Renal cortex interstitium (tissue), 11 donors: ENCODE measurements around the gene RAB35. TPM values are rescaled to one million over a fixed set of nuclear protein-coding genes. Genes with fewer than 3 reads are reported as not detected.

Experiments used
- DNase-seq, 11 donors: peaks; one replicate each; pipeline ENCODE4 v3.0.0-alpha.2; 2013; ENCODE audit warnings: low read depth in 9 of 11, low spot score in 4 of 11; ENCODE audit errors: extremely low read depth in 1 of 11
- polyA plus RNA-seq, 3 donors: library from polyadenylated mRNA; unstranded; fragments of 120-200 nt; gene quantifications; one replicate each; pipeline ENCODE4 v1.2.1, GENCODE V29; 2013; ENCODE audit not compliant: insufficient read length in 3 of 3

RAB35 gene
- polyA plus RNA-seq, 3 donors, result 34.9 to 43.1 (median 36.9) TPM

GRCh38 chr12:120094485-120094884, 22.1 kb downstream of the RAB35 start:
- DNase-seq, result no peak

GRCh38 chr12:120093592-120094355, 22.8 kb downstream of the RAB35 start:
- DNase-seq, result peak in 1 of 11 donors; percentile 43

GRCh38 chr12:120093336-120093591, 23.3 kb downstream of the RAB35 start:
- no peak for DNase-seq

GRCh38 chr12:120092551-120093335, 23.8 kb downstream of the RAB35 start:
- no peak for DNase-seq

- DNase-seq, result no peak
These were observed 25.0 kb downstream of the RAB35 start for GRCh38 chr12:120091371-120092090.

- DNase-seq, result no peak
These were observed 25.8 kb downstream of the RAB35 start for GRCh38 chr12:120090626-120091295.

- no peak for DNase-seq
These were observed 26.3 kb downstream of the RAB35 start for GRCh38 chr12:120090206-120090605.

- no peak for DNase-seq
These were observed 26.8 kb downstream of the RAB35 start for GRCh38 chr12:120089796-120090195.

GRCh38 chr12:120089105-120089504, 27.4 kb downstream of the RAB35 start:
- no peak for DNase-seq

- DNase-seq, result peak; percentile 92 to 98 (median 95)
These were observed 29.5 kb downstream of the RAB35 start for GRCh38 chr12:120086801-120087621.

GRCh38 chr12:120085920-120086645, 30.5 kb downstream of the RAB35 start:
- no peak for DNase-seq

GRCh38 chr12:120081641-120082040, 34.9 kb downstream of the RAB35 start:
- no peak for DNase-seq

- DNase-seq, result no peak
These were observed 36.8 kb downstream of the RAB35 start for GRCh38 chr12:120079411-120080400.

- no peak for DNase-seq
These were observed 37.7 kb downstream of the RAB35 start for GRCh38 chr12:120078868-120079267.

- no peak for DNase-seq
These were observed 39.3 kb downstream of the RAB35 start for GRCh38 chr12:120077260-120077659.

GRCh38 chr12:120076651-120077050, 39.9 kb downstream of the RAB35 start:
- DNase-seq, result no peak

GRCh38 chr12:120075034-120075616, 41.4 kb downstream of the RAB35 start:
- DNase-seq, result no peak
